CD4-positive, alpha-beta T cell treated with Interleukin-15 for 4 hours (primary cell): ENCODE results near the gene MYO15B.
A peak's percentile ranks its signal among the peaks of the same experiment; 100 is the strongest.

Source experiments
- DNase-seq: peaks from one replicate; pipeline ENCODE4 v3.0.0-alpha.2; 2020; ENCODE audit warnings: low spot score

Gene MYO15B

GRCh38 chr17:75666959-75667790, 79.6 kb downstream of the MYO15B start, which contains the start of the genes RECQL5 and SAP30BP:
Gene RECQL5, minus strand, starts transcription at chr17:75667154. Its CDS starts 597 bp downstream, at chr17:75666557.
Gene SAP30BP, plus strand, starts transcription at chr17:75667338. Its CDS starts 35 bp downstream, at chr17:75667373.
- peak; percentile 97 for DNase-seq

- no peak for DNase-seq
Measured at GRCh38 chr17:75667825-75668224, 80.2 kb downstream of the MYO15B start.

GRCh38 chr17:75668489-75668888, 80.9 kb downstream of the MYO15B start:
- no peak for DNase-seq

GRCh38 chr17:75670868-75671267, 83.3 kb downstream of the MYO15B start:
- DNase-seq = no peak

GRCh38 chr17:75672011-75672410, 84.4 kb downstream of the MYO15B start:
- DNase-seq = no peak

GRCh38 chr17:75673487-75673886, 85.9 kb downstream of the MYO15B start:
- DNase-seq = no peak
